Fibroblast of the aortic adventitia (primary cell): ENCODE data around the gene SEC14L3. TPM values are rescaled to one million over a fixed set of nuclear protein-coding genes. Genes with fewer than 3 reads are reported as not detected.

Experiments
- DNase-seq: peaks from one replicate; pipeline ENCODE4 v3.0.0-alpha.2; 2010; ENCODE audit warnings: low read depth
- H3K4me3 ChIP-seq: 2 replicates; pipeline ENCODE4 v1.5.1; 2011; ENCODE audit warnings: low read depth, mild to moderate bottlenecking, control low read depth, low read length, moderate library complexity
- total RNA-seq: library from RNA; depleted of rRNA; stranded (reverse); fragments of >200 nt; gene quantifications from 2 replicates; pipeline ENCODE4 v1.2.3, GENCODE V29; 2012; ENCODE audit warnings: low replicate concordance
- TF ChIP-seq, protein P1 (sequence below): IDR thresholded peaks from 2 replicates; pipeline ENCODE4 v1.5.1; 2011; ENCODE audit warnings: mild to moderate bottlenecking, low read length, control low read depth, inconsistent platforms; ENCODE audit not compliant: insufficient read depth

Gene SEC14L3
- total RNA-seq, 1 donor = not detected

DNA sequence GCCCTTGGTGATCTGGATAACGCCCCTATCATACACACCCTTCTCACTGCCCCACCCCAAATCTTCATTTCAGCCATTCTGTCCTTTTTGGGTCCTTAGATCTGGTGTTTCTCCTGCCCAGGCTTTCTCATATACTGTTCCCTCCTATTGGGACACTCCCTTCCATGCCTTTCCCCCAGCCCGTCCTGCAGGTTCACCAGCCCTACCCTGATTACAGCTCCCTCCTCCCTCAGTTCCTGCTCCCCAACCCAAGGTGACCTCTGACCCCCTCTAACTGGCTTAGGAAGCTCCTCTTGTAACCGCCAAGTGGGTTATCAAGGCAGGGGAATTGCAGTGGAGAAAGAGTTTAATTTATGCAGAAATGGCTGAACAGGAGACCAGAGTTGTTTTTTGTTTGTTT is 33.3 kb downstream of the SEC14L3 start:
- DNase-seq = no peak
- H3K4me3 ChIP-seq = no peak overlapping the region
- TF ChIP-seq, protein P1, sequence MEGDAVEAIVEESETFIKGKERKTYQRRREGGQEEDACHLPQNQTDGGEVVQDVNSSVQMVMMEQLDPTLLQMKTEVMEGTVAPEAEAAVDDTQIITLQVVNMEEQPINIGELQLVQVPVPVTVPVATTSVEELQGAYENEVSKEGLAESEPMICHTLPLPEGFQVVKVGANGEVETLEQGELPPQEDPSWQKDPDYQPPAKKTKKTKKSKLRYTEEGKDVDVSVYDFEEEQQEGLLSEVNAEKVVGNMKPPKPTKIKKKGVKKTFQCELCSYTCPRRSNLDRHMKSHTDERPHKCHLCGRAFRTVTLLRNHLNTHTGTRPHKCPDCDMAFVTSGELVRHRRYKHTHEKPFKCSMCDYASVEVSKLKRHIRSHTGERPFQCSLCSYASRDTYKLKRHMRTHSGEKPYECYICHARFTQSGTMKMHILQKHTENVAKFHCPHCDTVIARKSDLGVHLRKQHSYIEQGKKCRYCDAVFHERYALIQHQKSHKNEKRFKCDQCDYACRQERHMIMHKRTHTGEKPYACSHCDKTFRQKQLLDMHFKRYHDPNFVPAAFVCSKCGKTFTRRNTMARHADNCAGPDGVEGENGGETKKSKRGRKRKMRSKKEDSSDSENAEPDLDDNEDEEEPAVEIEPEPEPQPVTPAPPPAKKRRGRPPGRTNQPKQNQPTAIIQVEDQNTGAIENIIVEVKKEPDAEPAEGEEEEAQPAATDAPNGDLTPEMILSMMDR = no peak

DNA sequence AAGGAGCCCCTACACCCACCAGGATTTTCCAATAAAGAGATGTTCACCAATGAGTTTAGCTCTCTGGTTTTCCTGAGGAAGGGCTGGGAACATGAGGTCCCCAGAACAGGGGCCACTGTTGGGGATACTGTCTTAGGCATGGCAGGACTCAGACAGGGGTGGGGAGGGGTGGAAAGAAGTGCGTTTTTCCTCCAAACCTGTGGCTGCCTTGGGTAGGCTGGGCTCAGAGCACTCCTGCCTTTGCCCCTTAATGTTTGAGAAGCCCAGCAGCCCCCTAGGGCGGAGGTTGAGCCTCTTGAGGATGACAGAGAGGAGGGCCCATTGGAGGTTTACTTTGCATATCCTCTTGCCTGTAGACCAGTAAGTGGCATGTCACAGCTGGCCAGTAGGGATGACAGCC is 35.6 kb downstream of the SEC14L3 start:
- H3K4me3 ChIP-seq = no peak overlapping the region
- DNase-seq = no peak
- TF ChIP-seq, protein P1 = no peak

DNA sequence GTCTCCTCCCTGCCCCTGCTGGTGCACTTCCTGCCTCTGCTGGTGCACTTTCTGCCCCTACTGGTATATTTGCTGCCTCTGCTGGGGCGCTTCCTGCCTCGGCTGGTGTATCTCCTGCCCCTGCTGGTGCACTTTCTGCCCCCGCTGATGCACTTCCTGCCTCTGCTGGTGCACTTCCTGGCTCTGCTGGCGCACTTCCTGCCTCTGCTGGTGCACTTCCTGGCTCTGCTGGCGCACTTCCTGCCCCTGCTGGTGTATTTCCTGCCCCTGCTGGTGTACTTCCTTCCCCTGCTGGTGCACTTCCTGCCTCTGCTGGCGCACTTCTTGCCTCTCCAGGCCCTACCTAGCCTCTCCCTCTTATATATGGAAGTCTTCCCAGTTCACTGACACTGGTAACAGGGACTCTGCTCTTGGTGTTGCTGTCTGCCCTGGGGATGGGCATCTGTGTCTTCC is 36.1 kb downstream of the SEC14L3 start:
- TF ChIP-seq, protein P1 = no peak

DNA sequence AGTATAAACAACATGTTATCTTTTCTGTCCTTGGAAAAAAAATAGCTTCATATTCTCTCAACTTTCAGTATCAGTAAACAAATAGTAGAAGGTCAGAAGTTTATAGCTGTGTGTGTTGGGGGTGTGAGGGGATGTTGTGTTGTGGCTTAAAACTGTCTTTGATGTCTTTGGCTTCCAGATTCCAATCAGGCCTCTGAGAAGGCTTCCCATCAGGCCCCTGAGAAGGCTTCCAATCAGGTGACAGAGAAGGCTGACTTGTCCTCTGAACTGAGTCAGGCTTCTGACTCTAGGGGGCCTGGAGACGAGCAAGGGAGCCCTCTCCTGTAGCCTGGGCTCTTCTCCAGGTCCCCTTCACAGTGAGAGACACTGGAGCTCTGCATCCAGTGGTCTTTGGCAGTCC is 37.0 kb downstream of the SEC14L3 start:
- TF ChIP-seq, protein P1 = no peak
- H3K4me3 ChIP-seq = no peak overlapping the region
- DNase-seq = no peak

More for the DNA sequence above, 36.1 kb downstream of the SEC14L3 start:
- no peak for DNase-seq
- no peak overlapping the region for H3K4me3 ChIP-seq

DNA sequence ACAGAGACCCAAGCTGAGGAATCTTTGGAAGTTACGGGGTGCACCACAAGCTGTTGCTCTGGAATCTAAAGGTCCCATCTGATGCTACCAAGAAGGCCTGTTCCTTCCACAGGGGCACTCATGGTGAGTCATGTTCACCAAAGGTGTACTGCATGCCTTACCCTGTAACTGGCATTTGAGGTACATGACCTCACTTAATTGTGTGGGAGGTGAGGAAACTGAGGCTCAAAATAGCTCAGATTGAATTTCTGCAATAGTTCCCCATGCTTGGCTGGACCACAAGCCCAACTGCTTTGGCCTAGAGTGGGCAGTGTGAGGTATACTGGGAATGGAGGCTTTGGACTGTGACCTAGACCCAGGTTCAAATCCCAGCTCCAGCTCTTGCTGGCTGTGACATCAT is 38.0 kb downstream of the SEC14L3 start:
- H3K4me3 ChIP-seq = no peak overlapping the region
- TF ChIP-seq, protein P1 = no peak
- DNase-seq = no peak

DNA sequence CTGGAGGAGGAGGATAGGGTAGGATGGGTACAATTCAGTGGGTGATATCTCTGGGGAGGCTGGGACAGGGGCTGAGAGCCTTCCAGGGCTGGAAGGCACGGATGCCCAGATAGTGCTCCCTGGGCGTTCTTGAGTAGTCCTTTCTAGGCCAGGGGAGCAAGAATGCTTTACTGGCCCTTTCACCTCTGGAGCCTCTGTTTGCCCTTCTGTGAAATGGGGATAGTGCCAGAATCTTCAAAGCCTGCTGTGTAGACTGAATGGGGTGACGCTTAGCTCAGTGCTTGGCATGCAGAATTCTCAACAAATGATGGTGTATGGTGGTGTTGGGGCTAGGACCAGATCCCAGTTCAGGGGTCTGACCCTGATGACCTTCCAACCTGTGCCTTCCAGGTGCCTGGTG is 38.6 kb downstream of the SEC14L3 start:
- TF ChIP-seq, protein P1 = no peak
- no peak for DNase-seq
- no peak overlapping the region for H3K4me3 ChIP-seq

DNA sequence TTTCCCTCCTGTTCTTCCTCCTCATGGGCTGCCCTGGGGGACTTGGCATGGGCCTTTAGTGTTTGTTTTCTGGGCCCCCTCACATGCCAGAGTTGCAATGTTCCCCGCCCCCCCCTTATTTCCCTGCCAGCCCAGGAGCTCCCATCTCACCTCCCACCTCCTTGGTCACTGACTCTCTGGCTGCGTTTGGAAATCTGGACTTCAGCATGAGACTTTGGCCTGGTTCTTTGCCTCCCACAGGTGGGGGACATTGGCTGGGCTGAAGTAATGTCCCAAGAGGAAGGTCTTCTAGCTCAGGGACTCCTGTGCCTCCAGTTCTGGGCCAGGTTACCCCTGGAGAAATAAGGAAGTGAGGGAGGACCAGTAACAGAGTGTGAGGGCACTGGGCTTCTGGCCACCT is 39.3 kb downstream of the SEC14L3 start:
- DNase-seq = no peak
- TF ChIP-seq, protein P1 = no peak
- H3K4me3 ChIP-seq = no peak overlapping the region
